Measurements from ENCODE around the gene SELENOW.
A peak's percentile ranks its signal among the peaks of the same experiment; 100 is the strongest.
"Not testable (repeated sequence)": the region's sequence is repeated elsewhere in the genome, so short reads cannot be mapped to it uniquely, and the experiment has no call there.

Gene SELENOW

DNA sequence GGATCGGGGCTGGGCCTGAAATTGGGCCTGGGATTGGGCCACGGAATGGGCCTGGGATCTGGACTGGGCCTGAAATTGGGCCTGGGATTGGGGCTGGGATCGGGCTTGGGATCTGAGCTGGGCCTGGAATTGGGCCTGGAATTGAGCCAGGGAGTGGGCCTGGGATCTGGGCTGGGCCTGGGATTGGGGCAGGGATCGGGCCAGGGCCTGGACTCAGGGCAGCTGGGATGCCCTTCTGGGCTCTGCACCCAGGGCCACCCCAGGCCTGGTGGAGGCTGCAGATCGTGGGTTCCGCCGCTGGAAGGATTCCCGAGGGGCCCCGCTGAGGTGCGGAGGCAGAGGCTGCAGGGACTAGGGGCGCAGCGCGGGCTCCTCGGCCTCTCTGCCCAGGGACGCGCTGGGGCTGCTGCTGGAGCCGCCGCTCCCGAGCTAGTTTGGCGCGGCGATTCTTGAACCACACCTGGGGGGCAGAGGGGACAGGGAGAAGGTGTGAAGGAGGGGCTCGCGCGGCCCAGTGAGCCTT lies 24.1 kb downstream of the SELENOW start:
- DNase-seq (ENCODE audit: low read depth) = no peak
- H3K4me3 ChIP-seq (ENCODE audit: low read length) = no peak overlapping the region
- TF ChIP-seq, protein P1, sequence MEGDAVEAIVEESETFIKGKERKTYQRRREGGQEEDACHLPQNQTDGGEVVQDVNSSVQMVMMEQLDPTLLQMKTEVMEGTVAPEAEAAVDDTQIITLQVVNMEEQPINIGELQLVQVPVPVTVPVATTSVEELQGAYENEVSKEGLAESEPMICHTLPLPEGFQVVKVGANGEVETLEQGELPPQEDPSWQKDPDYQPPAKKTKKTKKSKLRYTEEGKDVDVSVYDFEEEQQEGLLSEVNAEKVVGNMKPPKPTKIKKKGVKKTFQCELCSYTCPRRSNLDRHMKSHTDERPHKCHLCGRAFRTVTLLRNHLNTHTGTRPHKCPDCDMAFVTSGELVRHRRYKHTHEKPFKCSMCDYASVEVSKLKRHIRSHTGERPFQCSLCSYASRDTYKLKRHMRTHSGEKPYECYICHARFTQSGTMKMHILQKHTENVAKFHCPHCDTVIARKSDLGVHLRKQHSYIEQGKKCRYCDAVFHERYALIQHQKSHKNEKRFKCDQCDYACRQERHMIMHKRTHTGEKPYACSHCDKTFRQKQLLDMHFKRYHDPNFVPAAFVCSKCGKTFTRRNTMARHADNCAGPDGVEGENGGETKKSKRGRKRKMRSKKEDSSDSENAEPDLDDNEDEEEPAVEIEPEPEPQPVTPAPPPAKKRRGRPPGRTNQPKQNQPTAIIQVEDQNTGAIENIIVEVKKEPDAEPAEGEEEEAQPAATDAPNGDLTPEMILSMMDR (IDR thresholded peaks at IDR 0.05; ENCODE audit: insufficient read depth, low read depth, low read length, missing control alignments) = no peak

DNA sequence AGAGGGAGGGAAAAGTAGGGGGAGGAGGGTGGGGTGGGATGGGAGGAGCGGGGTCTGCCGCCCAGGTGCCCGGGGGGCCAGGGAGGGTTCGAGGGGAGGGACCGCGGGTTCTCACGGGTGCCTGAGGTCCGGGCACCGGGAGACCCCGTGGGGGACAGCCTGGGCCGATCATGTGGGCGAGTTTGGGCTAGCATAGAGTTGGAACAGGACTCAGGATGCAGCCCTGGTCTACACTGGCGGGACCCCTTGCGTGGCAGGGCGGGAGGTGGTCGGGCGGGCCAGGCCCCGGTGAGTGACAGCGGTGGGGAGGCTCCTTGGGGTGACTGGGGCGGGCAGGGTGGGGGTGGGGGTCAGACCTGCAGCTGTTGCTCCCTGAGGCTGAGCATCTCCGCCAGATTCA lies 24.6 kb downstream of the SELENOW start:
- H3K4me3 ChIP-seq (ENCODE audit: low read length); DNase-seq (ENCODE audit: low read depth): not testable (repeated sequence)

DNA sequence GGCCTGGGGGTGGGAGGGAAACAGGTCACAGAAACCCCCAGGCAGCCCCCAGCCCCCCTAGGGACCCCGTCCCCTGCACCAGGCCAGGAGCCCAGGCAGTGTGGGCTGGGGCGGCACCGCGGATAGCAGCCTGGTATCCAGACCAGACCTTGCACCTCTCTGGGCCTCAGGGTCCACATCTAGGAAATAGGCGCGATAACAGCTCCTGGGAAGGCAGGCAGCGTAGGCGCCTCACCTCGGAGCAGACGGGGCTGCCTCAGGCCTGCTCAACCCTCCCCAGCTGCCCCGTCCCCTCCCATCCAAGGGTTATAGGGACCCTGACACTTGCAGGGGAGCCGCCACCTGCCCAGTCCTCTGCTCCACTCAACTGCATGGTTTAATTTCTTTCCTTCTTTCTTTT lies 25.2 kb downstream of the SELENOW start:
- DNase-seq (ENCODE audit: low read depth); H3K4me3 ChIP-seq (ENCODE audit: low read length): not testable (repeated sequence)

DNA sequence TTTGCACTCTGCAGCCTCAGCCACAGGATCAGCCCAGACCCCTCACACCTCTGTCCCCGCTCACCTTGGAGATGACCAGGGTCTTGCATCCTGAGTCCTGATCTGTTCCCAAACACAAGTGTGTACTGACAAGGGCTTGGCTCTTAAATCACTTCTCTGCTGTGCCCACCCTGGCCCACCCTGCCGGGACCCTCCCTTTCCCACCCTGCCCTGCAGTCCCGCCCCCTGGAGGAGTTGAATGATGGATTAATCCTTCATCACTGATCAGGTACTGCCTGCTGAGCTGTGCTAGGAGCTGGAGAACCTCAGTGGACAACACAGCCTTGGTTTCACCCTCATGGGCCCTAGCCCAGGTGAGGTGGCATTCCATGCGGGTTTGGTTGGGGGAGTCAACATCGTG lies 25.9 kb downstream of the SELENOW start, which contains the start of gene TPRX1:
TPRX1 (minus strand) TSS at position 101 of the 400 bp plus-strand sequence; CDS start at position 89, 12 bp downstream.
- DNase-seq (ENCODE audit: low read depth); H3K4me3 ChIP-seq (ENCODE audit: low read length): not testable (repeated sequence)

DNA sequence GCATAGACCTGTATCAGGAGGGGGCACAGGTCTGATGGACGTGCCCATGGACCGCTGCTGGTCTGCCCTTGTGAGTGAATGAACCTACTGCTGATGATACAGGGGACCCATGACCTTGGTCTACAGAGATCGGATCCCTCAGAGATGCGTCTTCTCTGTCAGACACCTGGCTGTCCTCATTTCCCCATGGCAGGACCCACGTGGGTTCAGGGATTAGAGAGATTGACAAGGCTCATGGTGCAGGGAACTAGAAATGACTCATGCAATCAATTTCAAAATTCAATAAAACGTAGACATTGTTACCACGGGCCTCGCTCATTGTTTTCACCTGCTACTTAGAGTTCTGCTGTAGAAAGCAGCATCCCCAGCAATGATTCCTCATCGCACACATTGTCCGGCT lies 26.8 kb downstream of the SELENOW start:
- no peak overlapping the region for H3K4me3 ChIP-seq (ENCODE audit: low read length)
- TF ChIP-seq, protein P1 (IDR thresholded peaks at IDR 0.05; ENCODE audit: insufficient read depth, low read depth, low read length, missing control alignments) = no peak
- DNase-seq (ENCODE audit: low read depth) = no peak

DNA sequence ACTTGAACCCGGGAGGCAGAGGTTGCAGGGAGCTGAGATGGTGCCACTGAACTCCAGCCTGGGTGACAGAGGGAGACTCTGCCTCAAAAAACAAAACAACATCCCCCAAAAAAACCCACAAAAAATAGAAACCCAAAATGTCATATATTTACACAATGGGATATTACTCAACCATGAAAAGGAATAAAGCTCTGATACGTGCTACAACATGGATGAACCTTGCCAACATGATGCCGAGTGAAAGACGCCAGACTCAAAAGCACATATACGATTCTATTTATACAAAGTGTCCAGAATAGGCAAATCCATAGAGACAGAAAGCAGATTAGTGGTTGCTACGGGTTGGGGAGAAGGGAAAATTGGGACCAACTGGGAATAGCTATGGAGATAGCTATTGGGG lies 27.9 kb downstream of the SELENOW start:
- DNase-seq (ENCODE audit: low read depth) = no peak
- no peak overlapping the region for H3K4me3 ChIP-seq (ENCODE audit: low read length)
- TF ChIP-seq, protein P1 (IDR thresholded peaks at IDR 0.05; ENCODE audit: insufficient read depth, low read depth, low read length, missing control alignments) = no peak

DNA sequence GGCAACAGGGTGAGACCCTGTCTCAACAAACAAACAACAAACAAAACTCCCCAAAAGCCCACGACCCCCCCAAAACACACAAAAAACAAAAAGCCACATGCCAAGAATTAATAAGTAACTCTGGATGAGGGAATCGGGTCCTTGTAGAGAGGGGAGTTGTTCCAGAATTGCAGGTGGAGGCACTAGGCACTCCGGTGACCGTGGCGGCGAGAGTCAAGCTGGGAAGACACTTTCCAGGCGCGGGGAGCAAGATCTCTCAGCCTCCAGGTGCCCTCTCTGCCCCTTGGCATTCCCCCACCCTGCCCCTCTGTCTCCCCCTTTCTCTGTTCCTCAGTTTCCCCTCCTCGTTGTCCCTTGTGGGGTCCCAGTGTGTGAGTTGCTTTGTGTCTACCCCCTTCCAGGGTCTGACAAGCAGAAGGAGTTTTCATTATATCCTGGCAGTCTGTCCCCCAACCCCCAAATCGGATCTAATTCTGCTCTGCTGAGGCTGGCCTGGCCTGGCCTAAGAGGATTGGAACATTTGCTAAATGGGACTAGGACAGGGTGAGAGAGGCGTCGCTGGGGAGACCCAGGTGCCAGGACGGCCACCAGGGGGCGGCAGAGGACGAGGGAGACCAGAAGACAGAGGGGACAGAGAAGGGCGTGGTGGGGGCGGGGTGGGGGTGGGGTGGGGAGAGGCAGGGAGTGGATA lies 34.9 kb downstream of the SELENOW start:
- H3K4me3 ChIP-seq (ENCODE audit: low read length) = no peak overlapping the region
- TF ChIP-seq, protein P1 (IDR thresholded peaks at IDR 0.05; ENCODE audit: insufficient read depth, low read depth, low read length, missing control alignments) = peak; percentile 62
- peak; percentile 47 for DNase-seq (ENCODE audit: low read depth)

DNA sequence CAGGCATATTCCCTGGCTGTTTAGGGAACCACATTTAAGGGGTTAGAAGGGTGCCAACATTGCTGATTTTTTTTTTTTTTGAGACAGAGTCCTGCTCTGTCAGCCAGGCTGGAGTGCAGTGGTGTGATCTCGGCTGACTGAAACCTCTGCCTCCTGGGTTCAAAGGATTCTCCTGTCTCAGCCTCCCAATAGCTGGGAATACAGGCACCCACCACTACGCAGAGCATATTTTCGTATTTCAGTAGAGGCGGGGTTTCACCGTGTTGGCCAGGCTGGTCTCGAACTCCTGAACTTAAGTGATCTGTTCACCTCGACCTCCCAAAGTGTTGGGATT lies 35.5 kb downstream of the SELENOW start:
- H3K4me3 ChIP-seq (ENCODE audit: low read length) = no peak overlapping the region
- no peak for DNase-seq (ENCODE audit: low read depth)
- TF ChIP-seq, protein P1 (IDR thresholded peaks at IDR 0.05; ENCODE audit: insufficient read depth, low read depth, low read length, missing control alignments) = no peak

DNA sequence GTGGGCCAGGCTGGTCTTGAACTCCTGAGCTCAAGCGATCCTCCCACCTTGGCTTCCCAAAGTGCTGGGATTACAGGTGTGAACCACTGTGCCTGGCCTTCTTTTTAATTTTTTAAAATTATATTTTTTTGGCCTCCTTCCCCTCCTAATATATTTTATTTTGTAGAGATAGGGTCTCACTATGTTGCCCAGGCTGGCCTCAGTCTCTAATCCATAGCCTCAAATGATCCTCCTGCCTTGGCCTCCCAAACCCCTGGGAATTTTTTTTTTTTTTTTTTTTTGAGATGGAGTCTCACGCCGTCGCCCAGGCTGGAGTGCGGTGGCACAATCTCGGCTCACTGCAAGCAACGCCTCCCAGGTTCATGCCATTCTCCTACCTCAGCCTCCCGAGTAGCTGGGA lies 37.8 kb downstream of the SELENOW start:
- H3K4me3 ChIP-seq (ENCODE audit: low read length) = not testable (repeated sequence)

DNA sequence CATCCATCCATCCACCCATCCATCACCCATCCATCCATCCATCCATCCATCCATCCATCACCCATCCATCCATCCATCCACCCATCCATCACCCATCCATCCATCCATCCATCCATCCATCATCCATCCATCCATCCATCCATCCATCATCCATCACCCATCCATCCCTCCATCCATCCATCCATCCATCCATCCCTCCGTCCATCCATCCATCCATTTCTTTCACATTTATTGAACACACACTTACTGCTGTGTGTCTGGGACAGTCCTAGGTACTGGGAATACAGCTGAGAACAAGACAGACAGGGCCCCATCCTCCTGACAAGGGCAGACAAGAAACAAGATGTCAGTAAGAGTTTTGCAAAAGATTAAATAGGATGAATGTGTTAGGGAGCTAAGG lies 39.7 kb downstream of the SELENOW start:
- not testable (repeated sequence) for DNase-seq (ENCODE audit: low read depth); H3K4me3 ChIP-seq (ENCODE audit: low read length)

More for the DNA sequence above, 37.8 kb downstream of the SELENOW start:
- DNase-seq (ENCODE audit: low read depth) = not testable (repeated sequence)
